Measurements from ENCODE around the gene DHRS11.

DHRS11 gene

DNA sequence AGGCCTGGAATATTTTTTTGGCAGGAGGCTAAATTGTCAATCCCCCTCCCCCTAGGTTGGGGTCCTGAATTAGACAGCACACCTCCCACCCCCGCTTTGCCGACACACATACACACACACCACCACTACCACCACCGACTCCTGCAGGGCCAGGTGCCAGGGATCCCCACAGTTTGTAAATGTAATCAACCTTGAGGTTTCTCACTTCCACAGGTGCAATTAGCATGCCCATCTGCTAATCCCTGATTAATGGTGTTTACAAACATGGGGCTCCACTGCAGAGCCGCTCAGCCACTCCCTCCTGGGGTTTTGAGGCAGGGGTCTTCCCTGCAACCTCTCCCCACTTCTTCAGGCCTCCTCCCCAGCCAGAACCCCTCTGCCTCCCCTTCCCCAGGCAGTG, 21.5 kb downstream of the DHRS11 start:
- in situ Hi-C loops (cut with HindIII; ENCODE audit: low sequenced_read_pairs): no loop called here

DNA sequence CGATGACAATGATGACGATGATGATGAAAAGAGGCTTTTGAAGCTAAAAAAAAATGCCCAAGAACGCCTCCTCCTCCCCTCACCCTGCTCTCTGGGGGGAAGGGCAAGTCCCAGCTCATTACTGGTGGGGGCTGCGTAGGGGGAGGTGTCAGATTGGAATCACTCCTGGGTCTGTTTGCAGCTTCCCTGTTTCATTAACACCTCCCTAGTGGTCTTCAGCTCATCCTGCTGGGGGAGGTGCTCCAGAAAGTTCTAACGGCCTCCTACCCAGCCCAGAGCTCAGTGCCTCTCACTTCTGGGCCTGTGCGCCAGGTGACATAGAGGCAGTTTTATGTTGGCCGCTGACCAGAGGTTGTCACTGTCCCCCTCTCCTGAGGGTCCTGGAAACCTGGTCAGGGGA, 22.4 kb downstream of the DHRS11 start:
- in situ Hi-C loops (cut with HindIII; ENCODE audit: low sequenced_read_pairs): no loop called here

DNA sequence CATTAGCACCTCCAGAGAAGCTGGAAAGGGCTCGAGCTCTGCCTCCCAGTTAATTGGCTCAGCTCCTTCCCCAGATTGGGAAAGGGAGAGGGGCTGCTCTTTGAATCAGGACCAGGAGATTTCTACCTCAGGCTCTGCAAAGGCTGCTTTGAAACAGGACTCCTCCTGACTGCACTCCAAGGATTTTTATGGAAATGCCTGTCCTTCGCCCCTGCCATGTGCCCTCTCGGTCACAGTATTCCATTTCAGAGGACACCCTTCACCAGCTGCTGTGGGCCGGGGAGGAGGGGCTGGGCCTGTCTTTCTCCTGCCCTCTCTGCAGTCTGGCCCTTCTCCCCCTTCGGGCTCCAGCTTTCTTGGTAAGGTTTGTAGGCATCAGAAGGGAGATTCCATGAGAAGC, 23.3 kb downstream of the DHRS11 start:
- in situ Hi-C loops (cut with HindIII; ENCODE audit: low sequenced_read_pairs): no loop called here

DNA sequence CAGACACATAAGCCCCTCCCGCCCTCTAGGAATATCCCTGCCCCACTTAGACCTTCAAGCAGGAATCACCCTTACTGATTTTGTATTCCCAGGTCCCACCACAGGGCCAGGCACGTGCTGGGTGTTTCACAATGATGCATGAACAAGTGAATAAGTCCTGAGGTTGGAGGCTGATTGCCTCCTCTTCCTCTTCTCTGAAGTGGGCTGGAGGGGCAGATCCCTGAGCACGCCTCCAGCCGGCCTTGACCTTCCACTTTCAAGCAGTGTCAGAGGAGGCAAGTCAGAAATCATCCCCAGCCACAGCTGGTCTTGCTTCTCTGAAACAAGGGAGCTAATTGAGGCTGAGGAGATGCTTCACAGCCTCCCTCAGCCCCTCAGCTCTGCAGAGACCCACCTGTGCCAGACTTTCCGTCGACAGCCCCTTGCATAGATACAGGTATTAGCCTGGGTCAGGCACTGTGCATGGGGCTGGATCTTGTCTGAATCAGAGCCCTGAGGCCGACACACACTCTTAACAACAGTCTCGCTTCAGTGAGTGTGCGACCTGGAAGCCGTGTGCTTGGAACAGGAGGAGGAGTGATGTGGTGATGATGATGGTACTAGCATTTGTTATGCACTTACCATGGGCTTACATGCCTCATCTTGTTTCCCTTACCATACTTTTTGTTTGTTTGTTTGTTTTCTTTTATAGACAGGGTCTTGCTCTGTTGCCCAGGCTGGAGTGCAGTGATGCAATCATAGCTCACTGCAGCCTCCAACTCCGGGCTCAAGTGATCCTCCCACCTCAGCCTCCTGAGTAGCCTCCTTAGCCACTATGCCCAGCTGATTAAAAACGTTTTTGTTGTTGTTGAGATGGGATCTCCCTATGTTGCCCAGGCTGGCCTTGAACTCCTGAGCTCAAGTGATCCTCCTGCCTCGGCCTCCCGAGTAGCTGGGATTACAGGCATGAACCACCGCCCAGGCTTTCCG, 24.7 kb downstream of the DHRS11 start:
- in situ Hi-C loops (cut with HindIII; ENCODE audit: low sequenced_read_pairs): no loop called here

DNA sequence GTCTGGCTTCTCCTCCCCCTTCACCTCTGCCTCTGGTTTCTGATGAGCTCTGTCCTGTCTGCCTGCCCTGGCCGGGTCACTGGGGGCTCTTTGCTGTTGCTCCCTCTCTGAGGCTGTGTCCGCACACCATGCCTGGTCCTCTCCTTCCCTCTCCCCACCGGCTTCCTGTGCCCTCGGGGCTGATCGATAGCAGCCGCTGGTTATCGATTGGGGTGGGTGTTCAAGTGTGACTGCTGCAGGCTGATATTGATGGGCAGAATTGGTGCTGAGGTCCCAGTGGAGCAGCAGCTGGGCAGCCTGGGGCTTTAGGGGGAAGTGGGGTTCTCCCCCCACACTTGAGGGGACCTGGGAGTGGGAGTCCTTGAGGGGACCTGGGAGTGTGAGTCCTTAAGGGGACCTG, 26.1 kb downstream of the DHRS11 start:
- in situ Hi-C loops (cut with HindIII; ENCODE audit: low sequenced_read_pairs): no loop called here

DNA sequence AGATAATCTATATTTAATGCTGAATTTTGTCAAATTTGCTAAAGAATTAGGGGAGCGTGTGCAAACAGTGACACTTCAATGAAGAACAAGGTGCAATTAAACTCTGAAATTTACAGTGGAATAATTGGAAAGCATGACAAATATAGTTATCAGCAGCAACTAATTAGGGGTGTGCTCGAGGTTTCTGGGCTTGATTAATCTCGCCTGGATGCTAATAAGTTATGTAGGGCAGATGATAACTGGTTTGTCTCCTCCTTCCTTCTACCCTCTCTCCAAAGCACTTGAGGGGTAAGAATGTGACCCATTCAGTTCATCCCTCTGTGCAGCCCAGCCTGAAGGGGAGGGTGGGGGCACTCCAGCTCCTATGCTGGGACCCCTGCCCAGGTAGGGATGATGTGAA, 31.6 kb downstream of the DHRS11 start:
- in situ Hi-C loops (cut with HindIII; ENCODE audit: low sequenced_read_pairs): no loop called here

DNA sequence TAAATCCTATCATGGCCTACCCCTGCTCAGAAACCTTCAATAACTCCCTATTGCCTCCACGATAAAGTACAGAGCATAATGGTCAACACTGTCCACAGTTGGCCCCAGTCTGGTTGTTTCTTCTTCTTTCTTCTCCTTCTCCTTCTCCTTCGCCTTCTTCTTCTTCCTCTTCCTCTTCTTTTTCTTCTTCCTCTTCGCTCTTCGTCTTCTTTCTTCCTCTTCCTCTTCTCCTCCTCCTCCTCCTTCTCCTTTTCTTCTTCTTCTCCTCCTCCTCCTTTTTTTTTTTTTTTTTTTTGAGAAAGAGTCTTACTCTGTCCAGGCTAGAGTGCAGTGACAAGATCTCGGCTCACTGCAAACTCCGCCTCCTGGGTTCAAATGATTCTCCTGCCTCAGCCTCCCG, 33.5 kb downstream of the DHRS11 start:
- in situ Hi-C loops (cut with HindIII; ENCODE audit: low sequenced_read_pairs): no loop called here

DNA sequence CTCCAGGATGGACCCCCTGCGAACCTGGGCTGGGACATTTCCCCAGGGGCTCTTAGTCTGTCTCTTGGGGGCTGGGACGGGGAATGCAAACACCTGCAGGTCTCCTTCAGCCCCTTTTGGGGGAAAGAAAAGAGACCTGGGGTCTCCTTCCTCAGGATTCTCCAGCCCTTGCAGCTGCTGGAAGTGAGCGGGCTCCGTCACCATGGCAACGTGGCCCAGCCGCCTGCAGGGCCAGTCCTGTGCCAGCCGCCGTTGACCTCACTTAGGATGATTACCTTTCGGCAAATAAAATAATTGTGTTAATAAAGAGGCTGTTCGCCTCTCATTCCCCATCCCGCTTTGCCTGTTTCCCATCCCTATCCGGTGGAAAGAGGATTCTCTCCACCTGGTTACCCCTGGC, 35.4 kb downstream of the DHRS11 start:
- in situ Hi-C loops (cut with HindIII; ENCODE audit: low sequenced_read_pairs): no loop called here

DNA sequence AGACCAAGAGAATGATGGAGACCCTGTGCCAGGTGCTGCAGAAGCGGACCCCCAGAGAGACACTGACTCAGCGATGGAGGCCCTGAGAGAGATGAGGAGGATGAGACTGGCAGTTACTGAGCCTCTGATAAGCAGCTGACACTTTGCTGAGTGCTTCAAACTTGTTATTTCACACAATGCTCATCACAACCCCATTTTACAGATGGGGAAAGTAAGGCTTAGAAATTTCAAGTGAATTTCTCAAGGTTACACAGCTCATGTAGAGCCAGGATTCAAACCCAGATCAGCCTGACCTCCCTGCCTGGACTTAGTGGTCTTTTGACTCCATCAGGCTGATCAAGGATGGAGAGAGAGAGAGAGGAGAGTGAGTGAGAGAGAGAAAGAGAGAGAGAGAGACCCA, 36.9 kb downstream of the DHRS11 start:
- in situ Hi-C loops (cut with HindIII; ENCODE audit: low sequenced_read_pairs): no loop called here

DNA sequence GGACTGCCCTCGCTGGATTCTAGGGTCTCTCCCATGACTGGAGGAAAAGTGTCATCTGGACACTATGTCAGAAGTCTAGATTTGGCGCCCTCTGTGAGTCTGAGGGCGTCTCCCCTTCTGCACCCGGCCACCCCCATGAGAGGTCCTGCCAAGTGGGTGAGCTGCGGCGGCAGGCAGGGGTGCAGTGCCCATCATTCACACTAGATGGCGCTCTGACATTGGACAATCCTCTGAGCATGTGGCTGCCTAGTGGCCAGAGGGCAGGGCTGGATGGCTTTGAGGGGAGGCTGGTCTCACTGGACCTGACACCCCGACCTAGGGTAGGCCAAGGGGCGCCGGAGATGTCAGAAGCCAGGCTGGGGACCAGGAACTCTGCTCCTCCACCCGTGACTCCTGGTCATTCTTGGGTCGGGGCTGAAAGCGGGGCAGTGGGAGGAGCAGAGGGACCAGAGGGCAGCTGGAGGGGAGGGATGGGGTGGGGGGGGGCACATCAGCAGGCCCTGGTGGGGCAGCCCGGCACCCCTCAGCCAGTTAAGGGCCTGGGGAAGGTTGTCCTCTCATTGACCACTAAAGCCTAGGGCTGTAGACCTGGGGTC, 37.7 kb downstream of the DHRS11 start:
- in situ Hi-C loops (cut with HindIII; ENCODE audit: low sequenced_read_pairs): no loop called here

DNA sequence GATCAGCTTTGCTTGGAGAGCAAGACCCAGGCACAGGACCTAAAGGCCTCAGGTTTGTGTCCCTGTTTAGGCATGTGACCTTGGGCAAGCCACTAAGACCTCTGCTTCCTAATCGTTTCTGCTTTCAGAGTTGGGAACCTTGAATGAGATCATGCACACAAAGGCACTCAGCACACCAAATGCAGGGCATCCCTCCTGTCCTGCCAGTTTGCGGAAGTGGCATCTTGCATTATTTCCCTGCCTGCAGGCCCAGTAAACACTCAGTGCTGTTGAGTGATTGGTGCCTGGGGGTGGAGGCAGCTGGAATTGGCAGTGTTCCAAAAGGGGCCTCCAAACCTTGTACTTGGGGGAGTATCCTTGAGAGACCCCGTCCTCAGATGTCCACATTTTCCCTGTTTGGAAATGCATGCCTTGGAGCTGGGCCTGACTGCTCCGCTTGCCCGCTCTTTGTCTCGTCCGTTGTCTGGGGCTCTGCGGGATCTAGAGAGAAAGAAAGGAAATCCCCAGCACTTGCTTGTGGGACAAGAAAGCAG, 38.4 kb downstream of the DHRS11 start:
- in situ Hi-C loops (cut with HindIII; ENCODE audit: low sequenced_read_pairs): no loop called here

DNA sequence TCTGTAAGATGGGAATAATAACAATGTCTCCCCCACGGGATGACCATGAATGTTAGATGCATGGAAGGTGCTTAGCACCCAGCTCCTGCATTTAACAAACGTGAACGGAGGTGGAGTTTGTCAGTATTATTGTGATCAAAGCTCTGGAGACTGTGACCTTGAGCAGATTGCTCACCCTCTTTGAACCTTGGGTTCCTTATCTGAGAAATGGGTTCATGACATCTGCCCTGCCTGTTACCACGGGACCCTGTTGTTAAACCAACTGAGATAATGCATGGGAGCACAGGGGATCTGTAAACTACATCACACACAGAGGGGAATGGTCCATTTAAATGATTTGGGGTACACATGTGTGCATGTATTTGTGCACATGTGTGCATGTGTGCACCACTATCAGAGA, 39.3 kb downstream of the DHRS11 start:
- in situ Hi-C loops (cut with HindIII; ENCODE audit: low sequenced_read_pairs): no loop called here

DNA sequence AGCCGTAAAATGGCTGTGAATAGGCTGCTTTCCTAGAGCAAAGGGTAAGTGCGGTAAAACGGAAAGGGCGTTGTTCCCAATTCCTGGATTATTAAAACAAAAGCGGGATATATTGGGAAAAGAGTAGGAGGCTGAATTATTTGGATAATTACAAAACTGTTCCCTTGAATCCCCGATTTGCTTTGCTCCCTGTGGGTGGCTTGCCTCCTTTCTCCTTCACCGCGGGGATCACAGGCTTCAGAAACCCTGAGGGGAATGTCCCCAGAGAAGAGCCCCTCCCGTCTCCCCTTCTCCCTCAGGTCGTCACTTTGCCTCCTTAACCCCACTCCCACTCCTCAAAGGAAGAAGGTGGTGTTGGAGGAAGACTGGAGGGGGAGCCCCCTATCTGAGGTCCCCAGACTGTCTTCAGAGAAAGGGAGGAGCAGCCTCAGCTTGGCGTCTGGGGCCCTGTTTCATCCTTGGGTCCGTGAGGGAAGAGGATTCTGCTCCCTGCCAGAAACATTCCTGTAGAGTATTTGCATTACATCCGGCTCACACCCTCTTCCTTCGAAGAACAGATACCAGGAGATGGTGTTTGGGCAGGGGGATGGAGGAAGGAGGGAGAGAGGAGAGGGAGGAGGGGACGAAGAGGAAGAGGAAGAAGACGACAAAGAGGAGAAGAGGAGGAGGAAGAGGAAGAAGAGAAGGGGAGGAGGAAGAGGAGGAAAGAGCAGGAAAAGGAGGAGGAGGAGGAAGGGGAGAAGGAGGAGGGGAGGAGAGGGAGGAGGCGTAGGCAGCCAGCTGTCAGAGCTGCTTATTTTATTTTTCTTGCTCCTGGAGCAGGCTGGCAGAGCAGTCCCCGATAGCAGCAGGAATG, 41.5 kb downstream of the DHRS11 start:
- in situ Hi-C loops (cut with HindIII; ENCODE audit: low sequenced_read_pairs): no loop called here

DNA sequence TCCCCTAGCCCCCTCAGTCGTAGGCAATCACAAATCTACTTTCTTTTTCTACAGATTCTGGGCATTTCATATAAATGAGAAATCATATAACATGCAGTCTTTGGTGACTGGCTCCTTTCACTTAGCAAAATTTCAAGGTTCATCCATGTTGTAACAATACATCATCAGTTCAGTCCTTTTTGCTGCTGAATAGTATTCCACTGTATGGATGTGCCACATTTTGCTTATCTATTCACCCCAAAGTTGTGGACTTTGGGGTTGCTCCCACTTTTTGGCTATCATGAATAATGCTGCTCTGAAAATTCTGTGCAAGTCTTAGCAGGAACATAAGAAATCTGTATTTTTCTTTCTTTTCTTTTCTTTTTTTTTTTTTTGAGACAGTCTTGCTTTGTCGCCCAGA, 48.7 kb downstream of the DHRS11 start:
- in situ Hi-C loops (cut with HindIII; ENCODE audit: low sequenced_read_pairs): no loop called here

DNA sequence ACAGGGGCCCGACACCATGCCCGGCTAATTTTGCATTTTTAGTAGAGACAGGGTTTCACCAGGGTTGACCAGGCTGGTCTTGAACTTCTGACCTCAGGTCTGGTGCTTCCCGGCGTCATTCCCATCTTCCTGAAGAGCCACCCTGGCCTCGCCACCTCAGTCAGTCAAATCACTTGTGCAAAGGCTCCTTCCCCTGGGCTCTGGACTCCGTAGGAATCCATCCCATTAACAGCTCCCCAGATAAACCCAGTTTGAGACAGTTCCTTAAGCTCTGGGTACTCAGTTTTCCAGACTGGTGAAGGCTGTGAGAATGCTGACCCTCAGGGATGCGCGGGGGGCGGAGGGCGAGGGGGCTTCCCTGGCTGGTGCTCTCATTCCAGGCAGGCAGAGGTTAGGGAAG, 49.2 kb downstream of the DHRS11 start:
- in situ Hi-C loops (cut with HindIII; ENCODE audit: low sequenced_read_pairs): no loop called here

DNA sequence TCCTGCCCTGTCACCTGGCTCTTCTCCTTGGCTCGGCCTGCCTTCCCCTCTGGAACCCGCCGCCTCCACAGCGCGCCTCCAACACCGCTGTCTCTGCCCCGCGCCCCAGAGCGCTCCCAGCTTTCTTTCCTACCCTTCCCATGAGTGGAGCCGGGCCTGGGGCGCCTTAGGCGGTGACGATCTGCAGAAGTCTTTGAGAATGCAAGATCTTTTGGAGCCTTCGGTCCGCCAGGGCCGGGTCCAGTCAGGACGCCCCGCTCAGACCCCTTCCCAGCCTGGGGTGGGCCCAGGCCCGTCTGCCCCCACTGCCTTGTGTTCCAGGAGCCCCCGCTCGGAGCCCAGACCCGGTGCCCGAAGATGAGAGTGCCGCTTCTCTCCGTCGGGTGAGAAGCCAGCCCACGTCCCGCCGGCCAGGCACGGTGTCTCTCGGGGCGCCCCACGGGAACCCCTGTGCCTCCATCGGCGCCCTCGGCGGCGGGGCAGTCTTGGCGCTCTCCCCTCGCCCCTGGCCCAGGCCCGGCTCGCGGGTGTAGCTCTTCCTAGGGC, 49.7 kb downstream of the DHRS11 start:
- in situ Hi-C loops (cut with HindIII; ENCODE audit: low sequenced_read_pairs): no loop called here

DNA sequence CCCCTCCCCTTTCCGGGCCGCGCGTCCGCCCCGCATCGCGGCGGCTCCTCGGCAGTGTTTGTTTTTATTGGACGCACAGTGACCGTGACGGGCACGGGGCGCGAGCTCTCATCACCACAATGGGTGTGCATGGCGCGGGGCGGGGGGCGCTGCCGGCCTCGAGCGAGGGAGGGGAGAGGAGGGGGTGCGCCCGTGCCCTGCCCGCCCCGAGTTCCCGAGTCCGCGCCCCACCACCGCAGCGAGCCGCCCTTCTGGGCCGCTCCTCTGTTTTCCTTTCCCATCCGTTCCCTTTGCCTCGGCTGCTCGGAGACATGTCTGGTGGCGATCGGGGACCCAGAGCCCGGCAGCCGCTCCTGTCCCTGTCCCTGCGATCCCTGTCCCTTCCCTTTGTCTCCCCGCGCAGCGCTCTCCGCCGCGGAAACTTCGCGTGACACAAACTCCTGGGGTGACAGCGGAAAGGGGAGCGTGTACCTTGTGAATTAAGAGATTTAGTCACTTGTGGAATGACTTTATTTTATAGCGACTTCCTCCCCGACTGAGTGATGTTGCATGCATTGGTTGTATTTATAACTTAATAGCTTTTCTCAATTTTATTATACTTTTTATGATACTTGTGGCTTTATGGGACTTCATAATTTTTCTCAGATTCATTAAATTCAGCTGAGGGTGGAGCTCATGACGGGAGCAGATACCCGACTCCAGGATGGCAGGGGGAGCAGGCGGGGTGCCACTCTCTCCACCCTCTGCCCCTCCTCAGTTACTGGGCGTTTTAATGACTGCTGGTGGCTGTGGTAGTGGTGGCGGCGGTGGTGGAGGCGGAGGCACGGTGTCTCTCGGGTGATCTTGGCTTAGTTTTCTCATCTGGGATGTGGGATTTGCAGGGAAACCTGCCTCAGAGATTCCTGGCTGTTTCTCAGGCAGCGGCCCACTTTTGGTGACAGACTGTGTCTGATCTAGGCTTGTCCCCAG, 50.5 kb downstream of the DHRS11 start:
- in situ Hi-C loops (cut with HindIII; ENCODE audit: low sequenced_read_pairs): no loop called here

DNA sequence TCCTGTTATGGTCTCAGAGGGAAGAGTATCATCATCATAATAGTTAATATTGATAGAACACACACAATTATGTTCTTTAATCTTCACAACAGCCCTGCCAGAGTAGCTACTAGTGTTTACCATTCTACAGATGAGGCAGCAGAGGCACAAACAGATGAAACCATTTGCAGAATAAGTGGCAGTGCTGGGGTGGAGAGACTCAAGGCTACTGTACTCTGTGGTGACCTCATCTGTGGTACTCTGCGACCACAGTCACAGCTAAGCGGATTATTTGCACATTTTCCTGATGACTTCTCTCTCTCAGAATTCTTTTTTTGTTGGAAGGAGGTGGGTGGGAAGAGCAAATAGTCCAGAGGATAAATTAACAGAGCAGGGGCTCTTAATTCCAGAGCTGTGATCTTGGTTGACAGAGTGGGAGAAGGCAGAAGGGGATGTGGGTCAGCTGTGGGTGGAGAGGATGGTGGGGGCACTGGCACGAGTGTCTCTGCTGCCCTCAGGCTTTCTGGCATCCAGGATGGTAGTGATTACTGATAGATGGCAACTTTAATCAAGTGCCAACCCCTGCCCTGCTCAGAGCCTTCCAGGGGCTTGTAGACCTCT, 51.5 kb downstream of the DHRS11 start:
- in situ Hi-C loops (cut with HindIII; ENCODE audit: low sequenced_read_pairs): no loop called here

DNA sequence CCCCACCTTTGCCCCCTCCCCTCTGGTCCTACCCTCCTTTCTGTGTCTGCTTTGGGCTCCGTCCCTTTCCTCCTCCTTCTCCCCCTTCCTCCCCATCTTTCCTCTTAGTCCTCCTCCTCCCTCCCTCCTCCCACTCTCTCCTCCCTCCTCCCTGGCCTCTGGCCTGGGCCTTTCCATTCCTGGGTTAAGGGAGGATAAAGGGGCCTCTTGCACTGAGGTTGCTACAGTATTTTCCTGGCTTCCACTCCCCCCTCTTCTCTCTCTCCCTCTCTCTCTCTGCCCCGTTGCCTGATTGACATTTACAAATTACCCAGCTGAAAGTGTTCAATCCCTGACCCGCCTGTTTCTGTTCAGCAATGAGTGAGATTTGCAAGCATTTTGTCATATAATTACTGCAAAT, 53.7 kb downstream of the DHRS11 start:
- in situ Hi-C loops (cut with HindIII; ENCODE audit: low sequenced_read_pairs): no loop called here
